Bronchial epithelial cell (primary cell): ENCODE results near the gene PRKAG2. TPM values are rescaled to one million over a fixed set of nuclear protein-coding genes. Genes with fewer than 3 reads are reported as not detected.

Source experiments
- DNase-seq: peaks from one replicate; pipeline ENCODE4 v3.0.0-alpha.2; 2010; ENCODE audit warnings: low read depth
- FAIRE-seq: peaks from 2 replicates; lab custom pipeline; 2011; peaks lifted over from hg19 to GRCh38; lab: Jason Lieb, UNC
- H3K27me3 ChIP-seq: 2 replicates; pipeline ENCODE4 v1.5.1; 2011; ENCODE audit warnings: low read length; ENCODE audit not compliant: control insufficient read depth, insufficient read depth
- H3K36me3 ChIP-seq: 2 replicates; pipeline ENCODE4 v1.5.1; 2011; ENCODE audit warnings: low read length; ENCODE audit not compliant: control insufficient read depth, insufficient read depth
- H3K4me3 ChIP-seq: 2 replicates; pipeline ENCODE4 v1.5.1; 2011; ENCODE audit warnings: mild to moderate bottlenecking, low read depth, low read length, control low read depth
- CTCF ChIP-seq: IDR thresholded peaks from 2 replicates; pipeline ENCODE4 v1.5.1; 2011; ENCODE audit warnings: mild to moderate bottlenecking, moderate library complexity, low read length, control low read depth, inconsistent platforms; ENCODE audit not compliant: insufficient read depth, severe bottlenecking
- total RNA-seq: library from RNA; depleted of rRNA; stranded (reverse); fragments of >200 nt; gene quantifications from 2 replicates; pipeline ENCODE4 v1.2.1, GENCODE V29; 2014

Gene PRKAG2
- total RNA-seq, 1 donor from 2014 or later: 24.5 TPM

- Histone ChIP-seq H3K4me3 (no peak overlapping the region), H3K36me3 (no peaks in the 10 kb centered on the region), H3K27me3 (no peaks in the 10 kb centered on the region)
- FAIRE-seq: no peak
- DNase-seq: no peak
- TF ChIP-seq CTCF: no peak
Measured at GRCh38 chr7:151851782-151852181, 25.1 kb downstream of the PRKAG2 start.

- Histone ChIP-seq H3K27me3 (no peaks in the 10 kb centered on the region), H3K4me3 (no peak overlapping the region), H3K36me3 (no peaks in the 10 kb centered on the region)
- FAIRE-seq (no peak), DNase-seq (peak; percentile 72)
- TF ChIP-seq CTCF: no peak
Measured at GRCh38 chr7:151851145-151851751, 25.7 kb downstream of the PRKAG2 start.

GRCh38 chr7:151850491-151851124 is 26.3 kb downstream of the PRKAG2 start:
- TF ChIP-seq CTCF: no peak
- DNase-seq (no peak), FAIRE-seq (no peak)
- H3K36me3 ChIP-seq: no peaks in the 10 kb centered on the region
- H3K27me3 ChIP-seq: no peaks in the 10 kb centered on the region
- H3K4me3 ChIP-seq: no peak overlapping the region

GRCh38 chr7:151849879-151850260 is 27.0 kb downstream of the PRKAG2 start:
- no peaks in the 10 kb centered on the region for H3K36me3 ChIP-seq
- H3K4me3 ChIP-seq: no peak overlapping the region
- no peak for TF ChIP-seq CTCF
- H3K27me3 ChIP-seq: no peaks in the 10 kb centered on the region
- DNase-seq (no peak), FAIRE-seq (no peak)

- TF ChIP-seq CTCF: no peak
- Histone ChIP-seq H3K4me3 (no peak overlapping the region), H3K36me3 (no peaks in the 10 kb centered on the region), H3K27me3 (no peaks in the 10 kb centered on the region)
- DNase-seq: no peak
- no peak for FAIRE-seq
Measured at GRCh38 chr7:151849008-151849878, 27.7 kb downstream of the PRKAG2 start.
